HEK293 (cell line): ENCODE measurements around the gene APCDD1.

Experiments
- CTCF ChIP-seq: fragments of 450-650 bp; formaldehyde crosslinking; IDR thresholded peaks from 2 replicates; pipeline ENCODE4 v1.5.1; 2016; ENCODE audit warnings: missing biosample characterization, missing genetic modification characterization
- RBAK ChIP-seq: fragments of 450-650 bp; formaldehyde crosslinking; IDR thresholded peaks from 2 replicates; pipeline ENCODE4 v1.5.1; 2016; ENCODE audit warnings: missing biosample characterization, missing genetic modification characterization
- SP2 ChIP-seq: fragments of 450-650 bp; formaldehyde crosslinking; IDR thresholded peaks from 2 replicates; pipeline ENCODE4 v1.5.1; 2016; ENCODE audit warnings: missing biosample characterization, missing genetic modification characterization
- ZNF274 ChIP-seq, 2 experiments: fragments of 200-500 bp in 1 of 2; fragments of 450-650 bp in 1 of 2; sonication (Bioruptor generic) in 1 of 2; formaldehyde crosslinking in 1 of 2; IDR thresholded peaks; 2 replicates each; pipeline versions ENCODE4 v1.5.1 to v1.6.1; 2014 to 2016; ENCODE audit warnings: borderline replicate concordance in 1 of 2, inconsistent platforms in 1 of 2, low read length in 1 of 2, missing biosample characterization in 1 of 2, missing genetic modification characterization in 1 of 2
- ZNF311 ChIP-seq: fragments of 450-650 bp; formaldehyde crosslinking; IDR thresholded peaks from 2 replicates; pipeline ENCODE4 v1.5.1; 2017; ENCODE audit warnings: missing biosample characterization, missing genetic modification characterization, borderline replicate concordance
- TF ChIP-seq, protein P1 (sequence below): fragments of 450-650 bp; formaldehyde crosslinking; IDR thresholded peaks from 2 replicates; pipeline ENCODE4 v1.5.1; 2016; ENCODE audit warnings: missing biosample characterization, missing genetic modification characterization, borderline replicate concordance

- TF ChIP-seq ZNF311 (tag by site-specific recombination) (no peak), SP2 (tag by site-specific recombination) (no peak), ZNF274 (IDR thresholded peaks at IDR 0.05; ENCODE audit: low read length) (no peak), ZNF274 (tag by site-specific recombination; IDR thresholded peaks at IDR 0.05; ENCODE audit: borderline replicate concordance) (no peak), CTCF (tag by site-specific recombination) (no peak), RBAK (no peak)
- TF ChIP-seq, protein P1, sequence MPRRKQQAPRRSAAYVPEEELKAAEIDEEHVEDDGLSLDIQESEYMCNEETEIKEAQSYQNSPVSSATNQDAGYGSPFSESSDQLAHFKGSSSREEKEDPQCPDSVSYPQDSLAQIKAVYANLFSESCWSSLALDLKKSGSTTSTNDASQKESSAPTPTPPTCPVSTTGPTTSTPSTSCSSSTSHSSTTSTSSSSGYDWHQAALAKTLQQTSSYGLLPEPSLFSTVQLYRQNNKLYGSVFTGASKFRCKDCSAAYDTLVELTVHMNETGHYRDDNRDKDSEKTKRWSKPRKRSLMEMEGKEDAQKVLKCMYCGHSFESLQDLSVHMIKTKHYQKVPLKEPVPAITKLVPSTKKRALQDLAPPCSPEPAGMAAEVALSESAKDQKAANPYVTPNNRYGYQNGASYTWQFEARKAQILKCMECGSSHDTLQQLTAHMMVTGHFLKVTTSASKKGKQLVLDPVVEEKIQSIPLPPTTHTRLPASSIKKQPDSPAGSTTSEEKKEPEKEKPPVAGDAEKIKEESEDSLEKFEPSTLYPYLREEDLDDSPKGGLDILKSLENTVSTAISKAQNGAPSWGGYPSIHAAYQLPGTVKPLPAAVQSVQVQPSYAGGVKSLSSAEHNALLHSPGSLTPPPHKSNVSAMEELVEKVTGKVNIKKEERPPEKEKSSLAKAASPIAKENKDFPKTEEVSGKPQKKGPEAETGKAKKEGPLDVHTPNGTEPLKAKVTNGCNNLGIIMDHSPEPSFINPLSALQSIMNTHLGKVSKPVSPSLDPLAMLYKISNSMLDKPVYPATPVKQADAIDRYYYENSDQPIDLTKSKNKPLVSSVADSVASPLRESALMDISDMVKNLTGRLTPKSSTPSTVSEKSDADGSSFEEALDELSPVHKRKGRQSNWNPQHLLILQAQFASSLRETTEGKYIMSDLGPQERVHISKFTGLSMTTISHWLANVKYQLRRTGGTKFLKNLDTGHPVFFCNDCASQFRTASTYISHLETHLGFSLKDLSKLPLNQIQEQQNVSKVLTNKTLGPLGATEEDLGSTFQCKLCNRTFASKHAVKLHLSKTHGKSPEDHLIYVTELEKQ (tag by site-specific recombination), result no peak
Observed at GRCh38 chr18:10470429-10470828, 16.0 kb downstream of the APCDD1 start.
